ENCODE data around the gene DLGAP1.

The DLGAP1 gene

DNA sequence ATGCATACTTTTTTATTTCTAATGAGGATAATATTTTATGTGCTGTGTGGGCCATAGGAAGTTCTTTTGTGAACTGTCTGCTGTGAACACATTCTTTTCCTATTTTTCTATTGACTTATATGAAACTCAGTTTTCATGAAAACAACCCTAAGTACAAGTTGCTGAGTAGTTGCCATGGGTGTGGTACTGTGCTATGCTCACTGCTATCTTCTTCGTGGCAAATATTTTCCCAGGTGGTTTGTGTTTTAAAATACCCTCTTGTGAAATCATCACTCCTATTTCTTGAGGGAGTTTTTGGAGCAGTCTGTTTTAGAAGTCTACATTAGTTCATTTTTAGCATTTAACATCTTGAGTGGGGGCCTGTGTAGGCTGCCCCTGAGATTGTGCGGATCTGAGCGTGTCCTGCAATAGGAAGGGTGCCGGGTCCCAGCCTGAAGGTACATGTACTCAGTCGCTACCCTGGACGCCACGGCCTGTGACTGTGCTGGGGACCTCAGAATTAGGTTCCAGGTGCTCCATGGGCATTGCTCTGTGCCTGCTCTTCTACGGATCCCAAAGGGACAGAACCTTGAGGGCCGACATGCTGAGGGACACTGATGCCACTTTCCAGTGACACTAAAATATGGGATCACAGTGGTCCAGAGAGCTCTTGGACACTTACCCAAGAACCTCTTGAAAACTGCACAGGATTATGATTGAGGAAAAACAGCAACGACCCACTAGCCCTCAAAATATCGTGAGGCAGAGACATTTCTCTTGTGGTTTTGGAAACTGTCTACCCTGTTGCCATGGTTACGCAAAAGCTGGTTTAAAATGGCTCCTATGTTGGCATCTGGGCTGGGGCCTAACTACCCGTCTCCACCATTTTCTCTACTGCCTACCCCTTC, 524.7 kb downstream of the DLGAP1 start:
- H3K27ac Mint-ChIP-seq, result no peak overlapping the region
- H3K4me1 Mint-ChIP-seq (ENCODE audit: low read depth), result no peaks in the 10 kb centered on the region
- no peak for DNase-seq (ENCODE audit: low spot score)
- H3K9me3 Mint-ChIP-seq, result no peaks in the 10 kb centered on the region
- H3K36me3 Mint-ChIP-seq (ENCODE audit: low read depth), result no peaks in the 10 kb centered on the region
- H3K27me3 Mint-ChIP-seq (ENCODE audit: low read depth), result no peaks in the 10 kb centered on the region
- no peak overlapping the region for H3K4me3 Mint-ChIP-seq

DNA sequence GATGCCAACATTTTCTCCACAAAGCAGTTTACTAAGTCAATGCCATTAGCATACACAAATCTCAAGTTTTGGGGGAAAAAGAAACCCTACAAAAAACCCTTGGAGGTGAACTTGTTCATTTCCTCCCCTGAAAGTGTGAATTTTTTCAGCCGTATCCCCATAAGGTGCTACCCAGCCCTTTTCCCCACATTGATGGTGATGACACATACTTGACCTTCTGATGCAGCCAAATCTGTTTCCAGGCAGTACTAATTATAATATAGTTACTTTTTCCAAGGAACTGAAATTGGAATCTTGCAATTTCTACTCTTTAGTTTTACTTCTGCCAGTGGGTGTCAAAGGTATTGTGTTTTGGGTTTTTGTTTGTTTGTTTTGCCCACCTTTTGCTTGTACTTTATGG, 530.7 kb downstream of the DLGAP1 start:
- DNase-seq (ENCODE audit: low spot score), result no peak
- no peaks in the 10 kb centered on the region for H3K36me3 Mint-ChIP-seq (ENCODE audit: low read depth)
- H3K27me3 Mint-ChIP-seq (ENCODE audit: low read depth), result no peaks in the 10 kb centered on the region
- no peaks in the 10 kb centered on the region for H3K9me3 Mint-ChIP-seq
- H3K4me1 Mint-ChIP-seq (ENCODE audit: low read depth), result no peaks in the 10 kb centered on the region
- no peak overlapping the region for H3K27ac Mint-ChIP-seq
- H3K4me3 Mint-ChIP-seq, result no peak overlapping the region

DNA sequence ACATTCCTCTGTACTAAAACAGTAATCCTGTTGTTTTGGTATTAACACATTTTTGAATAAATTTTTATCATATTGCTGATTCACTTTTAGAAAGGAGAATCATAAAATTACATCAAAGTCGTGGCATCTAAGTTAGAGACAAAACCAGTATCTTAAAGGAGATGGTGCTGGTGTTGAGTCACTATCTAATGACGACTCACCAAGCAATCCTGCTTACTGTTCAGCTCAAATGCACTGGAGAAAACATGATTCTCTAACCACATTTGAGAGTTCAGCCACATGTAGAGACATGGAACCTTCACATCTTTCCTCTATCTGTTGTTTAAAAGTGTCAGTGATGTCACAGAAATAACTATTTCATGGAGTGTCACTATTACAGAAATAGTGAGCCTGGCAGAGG, 531.4 kb downstream of the DLGAP1 start:
- Mint-ChIP-seq H3K4me1 (ENCODE audit: low read depth) (no peaks in the 10 kb centered on the region), H3K27me3 (ENCODE audit: low read depth) (no peaks in the 10 kb centered on the region), H3K9me3 (no peaks in the 10 kb centered on the region), H3K4me3 (no peak overlapping the region), H3K36me3 (ENCODE audit: low read depth) (no peaks in the 10 kb centered on the region), H3K27ac (no peak overlapping the region)
- DNase-seq (ENCODE audit: low spot score), result no peak

DNA sequence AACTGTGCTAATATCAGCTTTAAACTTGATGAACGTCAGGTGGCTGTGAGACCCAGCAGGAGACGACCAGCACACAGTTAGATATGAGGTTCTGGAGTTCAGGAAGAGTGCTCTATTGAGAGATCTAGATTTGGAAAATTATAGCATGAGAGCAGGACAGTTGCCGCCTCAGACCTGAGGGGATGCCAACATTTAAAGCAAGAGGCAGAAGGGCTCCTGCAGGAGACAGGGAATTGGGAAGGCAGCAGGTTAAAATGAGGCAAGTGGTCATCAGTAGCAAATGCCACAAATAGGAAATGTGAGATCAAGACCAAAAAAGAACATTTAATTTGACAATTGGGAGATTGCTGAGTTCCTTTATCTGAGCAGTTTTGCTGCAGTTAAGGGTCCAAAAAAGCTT, 533.3 kb downstream of the DLGAP1 start:
- Mint-ChIP-seq H3K27ac (no peak overlapping the region), H3K4me1 (ENCODE audit: low read depth) (no peaks in the 10 kb centered on the region), H3K36me3 (ENCODE audit: low read depth) (no peaks in the 10 kb centered on the region), H3K4me3 (no peak overlapping the region), H3K27me3 (ENCODE audit: low read depth) (no peaks in the 10 kb centered on the region), H3K9me3 (no peaks in the 10 kb centered on the region)
- no peak for DNase-seq (ENCODE audit: low spot score)

DNA sequence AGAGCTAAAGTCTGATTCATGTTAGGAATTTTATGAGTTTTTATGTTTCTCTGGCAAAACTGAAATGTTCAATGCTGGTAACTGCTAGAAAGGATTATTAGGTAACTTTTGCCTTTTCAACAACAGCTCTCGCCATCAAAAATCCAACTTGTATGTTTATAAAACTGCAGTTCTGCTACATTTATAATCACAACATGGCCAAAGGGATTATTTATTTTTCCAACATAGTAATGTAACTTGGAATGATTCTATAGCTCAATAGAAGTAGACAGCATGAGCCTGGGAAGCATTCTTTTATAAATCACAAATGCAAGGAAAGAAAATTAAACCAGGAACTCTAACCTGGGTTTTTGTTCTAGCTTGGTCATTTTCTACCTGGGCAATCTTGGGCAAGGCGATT, 534.3 kb downstream of the DLGAP1 start:
- Mint-ChIP-seq H3K4me3 (no peak overlapping the region), H3K36me3 (ENCODE audit: low read depth) (no peaks in the 10 kb centered on the region), H3K9me3 (no peaks in the 10 kb centered on the region), H3K4me1 (ENCODE audit: low read depth) (no peaks in the 10 kb centered on the region), H3K27me3 (ENCODE audit: low read depth) (no peaks in the 10 kb centered on the region), H3K27ac (no peak overlapping the region)
- DNase-seq (ENCODE audit: low spot score), result no peak

DNA sequence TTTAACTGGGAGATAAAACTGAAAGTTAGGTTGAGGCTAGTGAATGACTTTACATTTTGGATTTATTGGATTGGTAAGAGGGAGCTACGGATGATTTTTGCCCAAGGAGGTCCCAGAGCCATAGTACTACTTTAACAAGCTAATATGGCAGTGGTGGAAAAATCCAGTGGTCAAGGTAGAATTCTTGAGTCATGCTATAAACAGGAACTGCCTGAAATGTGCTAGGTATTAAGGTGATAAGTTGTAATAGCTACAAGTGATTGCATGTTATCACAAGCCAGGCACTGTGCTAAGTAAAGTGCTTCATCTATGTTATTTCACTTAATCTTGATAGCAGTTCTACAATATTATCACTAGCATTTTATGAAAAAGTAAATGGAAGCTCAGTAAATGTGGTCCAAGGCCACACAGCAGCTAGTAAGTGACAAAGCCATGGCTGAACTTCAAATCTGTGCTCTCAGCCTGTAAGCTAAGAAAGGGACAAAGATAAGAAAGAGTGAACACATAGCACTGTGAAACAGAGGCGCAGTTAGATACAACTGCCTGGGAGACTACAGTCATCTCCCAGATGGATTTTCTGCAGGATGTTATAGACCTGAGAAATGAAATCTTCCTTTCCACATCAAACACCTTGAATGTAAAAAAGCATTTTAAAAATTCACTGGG, 535.6 kb downstream of the DLGAP1 start:
- Mint-ChIP-seq H3K36me3 (ENCODE audit: low read depth) (no peaks in the 10 kb centered on the region), H3K4me1 (ENCODE audit: low read depth) (no peaks in the 10 kb centered on the region), H3K27ac (no peak overlapping the region), H3K4me3 (no peak overlapping the region), H3K9me3 (no peaks in the 10 kb centered on the region), H3K27me3 (ENCODE audit: low read depth) (no peaks in the 10 kb centered on the region)
- no peak for DNase-seq (ENCODE audit: low spot score)

DNA sequence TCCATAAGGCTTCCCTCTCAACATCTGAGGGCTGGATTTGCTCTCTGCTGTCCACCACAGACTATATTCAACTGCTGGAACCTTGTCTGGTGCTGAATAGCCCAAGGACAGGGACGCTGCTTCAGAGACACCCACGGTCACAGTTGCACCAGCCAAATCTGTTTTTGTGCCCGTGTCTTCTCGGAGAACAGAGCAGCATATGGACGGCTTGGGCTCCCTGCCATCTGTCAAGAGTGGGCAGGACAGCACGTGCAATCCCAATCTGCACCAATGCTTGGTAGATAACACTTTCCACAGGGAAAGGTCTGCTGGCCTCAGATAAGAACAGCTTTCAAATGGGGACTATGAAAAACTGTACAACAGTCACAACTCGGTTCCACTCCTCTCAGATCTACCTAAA, 539.0 kb downstream of the DLGAP1 start:
- H3K4me1 Mint-ChIP-seq (ENCODE audit: low read depth), result no peaks in the 10 kb centered on the region
- H3K27me3 Mint-ChIP-seq (ENCODE audit: low read depth), result no peaks in the 10 kb centered on the region
- DNase-seq (ENCODE audit: low spot score), result no peak
- no peak overlapping the region for H3K27ac Mint-ChIP-seq
- H3K36me3 Mint-ChIP-seq (ENCODE audit: low read depth), result no peaks in the 10 kb centered on the region
- no peak overlapping the region for H3K4me3 Mint-ChIP-seq
- no peaks in the 10 kb centered on the region for H3K9me3 Mint-ChIP-seq

DNA sequence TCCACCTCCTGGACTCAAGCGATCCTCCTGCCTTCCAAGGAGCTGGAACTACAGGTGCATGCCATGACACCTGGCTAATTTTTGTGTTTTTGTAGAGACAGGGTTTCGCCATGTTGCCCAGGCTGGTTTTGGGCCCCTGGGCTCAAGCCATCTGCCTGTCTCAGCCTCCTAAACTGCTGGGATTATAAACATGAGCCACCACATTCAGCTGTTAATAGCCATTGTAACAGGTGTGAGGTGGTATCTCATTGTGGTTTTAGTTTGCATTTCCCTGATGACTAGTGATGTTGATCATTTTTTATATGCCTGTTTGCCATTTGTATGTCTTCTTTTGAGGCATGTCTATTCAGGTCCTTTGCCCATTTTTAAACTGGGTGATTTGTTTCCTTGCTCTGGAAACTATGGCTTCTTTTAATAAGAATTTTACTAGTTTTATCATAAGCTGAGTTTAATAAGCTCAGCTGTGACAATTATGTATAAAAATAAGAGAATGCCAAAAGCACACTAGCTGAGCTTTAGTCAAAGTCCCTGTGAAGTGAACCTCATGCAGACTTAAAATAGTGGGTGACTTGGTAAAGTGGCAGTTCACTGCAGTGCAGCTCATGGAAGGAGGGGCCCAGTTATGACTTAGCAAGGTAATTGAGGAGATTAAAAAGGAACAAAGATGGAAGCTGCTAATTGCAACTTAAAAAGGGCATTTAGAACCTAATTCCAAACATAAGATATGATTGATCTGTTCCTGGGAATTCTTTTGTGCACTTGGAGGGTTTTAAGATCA, 540.1 kb downstream of the DLGAP1 start:
- no peak overlapping the region for H3K27ac Mint-ChIP-seq
- H3K27me3 Mint-ChIP-seq (ENCODE audit: low read depth), result no peaks in the 10 kb centered on the region
- no peaks in the 10 kb centered on the region for H3K4me1 Mint-ChIP-seq (ENCODE audit: low read depth)
- no peaks in the 10 kb centered on the region for H3K36me3 Mint-ChIP-seq (ENCODE audit: low read depth)
- H3K9me3 Mint-ChIP-seq, result no peaks in the 10 kb centered on the region
- no peak for DNase-seq (ENCODE audit: low spot score)
- no peak overlapping the region for H3K4me3 Mint-ChIP-seq

DNA sequence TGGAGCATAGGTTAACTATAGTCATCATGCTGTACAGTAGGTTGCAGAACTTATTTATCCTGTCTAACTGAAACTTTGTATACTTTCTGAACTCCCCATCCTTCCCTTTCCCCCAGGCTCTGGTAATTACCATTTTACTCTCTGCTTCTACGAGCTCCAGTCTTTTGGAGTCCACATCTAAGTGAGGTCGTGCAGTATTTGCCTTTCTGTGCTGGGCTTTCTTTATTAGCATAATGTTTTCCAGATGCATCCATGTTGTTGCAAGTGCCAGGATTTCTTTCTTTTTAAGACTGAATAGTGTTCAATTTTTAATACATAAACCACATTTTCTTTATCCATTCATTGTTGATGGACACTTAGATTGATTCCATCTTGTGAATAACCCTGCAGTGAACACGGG, 541.0 kb downstream of the DLGAP1 start:
- Mint-ChIP-seq H3K36me3 (ENCODE audit: low read depth) (no peaks in the 10 kb centered on the region), H3K9me3 (no peaks in the 10 kb centered on the region), H3K27me3 (ENCODE audit: low read depth) (no peaks in the 10 kb centered on the region), H3K4me1 (ENCODE audit: low read depth) (no peaks in the 10 kb centered on the region), H3K4me3 (no peak overlapping the region), H3K27ac (no peak overlapping the region)
- no peak for DNase-seq (ENCODE audit: low spot score)

DNA sequence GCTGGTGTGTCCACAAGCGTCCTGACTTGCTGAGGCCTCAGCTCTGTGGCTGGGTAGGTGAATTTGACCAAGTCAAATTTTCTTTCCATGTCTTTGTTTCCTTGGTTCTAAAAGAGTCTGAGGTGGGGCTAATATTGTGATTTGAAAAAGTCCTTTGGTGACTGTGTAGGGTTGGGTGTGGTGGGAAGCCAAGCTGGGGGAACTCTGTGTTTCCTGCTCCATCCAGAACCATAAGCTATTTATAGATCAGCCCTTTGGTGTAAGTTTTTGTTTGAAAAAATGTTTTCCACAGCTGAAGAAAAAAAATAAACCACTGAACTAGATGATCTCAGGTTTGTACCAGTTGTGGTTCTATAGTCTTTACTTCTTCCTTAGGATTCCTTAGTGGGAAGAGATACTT, 542.4 kb downstream of the DLGAP1 start:
- DNase-seq (ENCODE audit: low spot score), result no peak
- H3K4me1 Mint-ChIP-seq (ENCODE audit: low read depth), result no peaks in the 10 kb centered on the region
- peaks cover 2% of the 10 kb centered on the region for H3K27me3 Mint-ChIP-seq (ENCODE audit: low read depth)
- no peaks in the 10 kb centered on the region for H3K36me3 Mint-ChIP-seq (ENCODE audit: low read depth)
- no peaks in the 10 kb centered on the region for H3K9me3 Mint-ChIP-seq
- no peak overlapping the region for H3K4me3 Mint-ChIP-seq
- no peak overlapping the region for H3K27ac Mint-ChIP-seq

DNA sequence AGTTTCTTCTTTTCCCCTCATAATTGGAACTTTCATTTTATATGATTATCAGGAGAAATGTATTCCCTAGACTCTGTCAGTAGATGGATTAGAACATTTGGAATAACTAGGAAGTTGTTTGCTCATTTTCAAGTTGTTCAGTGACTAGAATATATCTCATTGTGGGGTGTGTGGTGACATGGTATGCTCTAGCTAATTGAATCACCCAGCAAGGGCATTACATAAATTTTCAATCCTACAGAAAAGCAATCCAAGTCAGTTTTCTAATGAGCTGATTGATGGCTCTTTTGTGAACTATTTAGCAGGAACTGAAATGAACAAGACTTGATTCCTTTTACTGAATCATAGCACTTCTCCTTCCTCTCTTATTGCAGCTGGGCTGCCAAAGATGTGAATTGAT, 543.7 kb downstream of the DLGAP1 start:
- H3K36me3 Mint-ChIP-seq (ENCODE audit: low read depth), result no peaks in the 10 kb centered on the region
- H3K4me3 Mint-ChIP-seq, result no peak overlapping the region
- H3K9me3 Mint-ChIP-seq, result no peaks in the 10 kb centered on the region
- no peak for DNase-seq (ENCODE audit: low spot score)
- H3K27ac Mint-ChIP-seq, result no peak overlapping the region
- H3K27me3 Mint-ChIP-seq (ENCODE audit: low read depth), result peaks cover 2% of the 10 kb centered on the region
- no peaks in the 10 kb centered on the region for H3K4me1 Mint-ChIP-seq (ENCODE audit: low read depth)

DNA sequence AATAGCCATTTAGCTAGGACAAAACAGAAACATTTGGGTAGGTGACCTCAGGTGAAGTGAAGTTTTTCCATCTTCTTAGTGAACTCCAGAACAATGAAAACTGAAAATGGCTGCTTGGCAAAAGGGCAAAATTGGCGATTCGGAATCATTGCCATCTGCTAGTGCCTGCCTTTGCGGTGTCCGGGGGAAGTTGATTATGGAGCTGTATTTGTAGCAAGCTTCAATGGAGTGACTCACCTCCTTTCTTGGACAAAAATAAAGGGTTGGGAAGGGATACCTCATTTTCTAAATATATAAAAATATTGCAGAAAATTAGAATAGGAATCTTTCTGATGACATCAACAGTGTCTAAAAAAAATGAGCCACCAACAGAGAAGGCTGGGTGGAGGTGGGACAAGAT, 544.6 kb downstream of the DLGAP1 start:
- Mint-ChIP-seq H3K36me3 (ENCODE audit: low read depth) (no peaks in the 10 kb centered on the region), H3K9me3 (no peaks in the 10 kb centered on the region), H3K4me3 (no peak overlapping the region), H3K27ac (no peak overlapping the region), H3K27me3 (ENCODE audit: low read depth) (peaks cover 2% of the 10 kb centered on the region), H3K4me1 (ENCODE audit: low read depth) (no peaks in the 10 kb centered on the region)
- DNase-seq (ENCODE audit: low spot score), result no peak

DNA sequence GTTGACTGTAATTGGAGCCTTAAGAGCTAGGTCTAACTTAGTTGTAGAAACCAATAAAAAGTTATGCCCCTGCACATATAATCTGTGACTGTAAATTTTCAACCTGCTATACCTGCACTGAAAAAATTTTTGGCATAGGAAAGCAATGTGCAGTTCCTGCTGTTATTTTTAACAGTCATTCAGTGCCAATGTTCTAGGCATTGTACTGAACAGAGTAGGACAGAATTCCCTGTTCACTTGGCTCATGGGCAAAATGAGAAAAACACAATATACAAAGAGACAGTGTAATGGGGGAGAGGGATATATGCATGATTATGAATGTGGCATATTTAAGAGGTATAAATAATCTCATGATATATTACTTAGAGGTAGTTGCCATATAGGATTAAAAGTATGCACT, 547.2 kb downstream of the DLGAP1 start:
- DNase-seq (ENCODE audit: low spot score), result no peak
- Mint-ChIP-seq H3K9me3 (no peaks in the 10 kb centered on the region), H3K36me3 (ENCODE audit: low read depth) (no peaks in the 10 kb centered on the region), H3K27ac (no peak overlapping the region), H3K4me3 (no peak overlapping the region), H3K27me3 (ENCODE audit: low read depth) (peaks cover 2% of the 10 kb centered on the region), H3K4me1 (ENCODE audit: low read depth) (no peaks in the 10 kb centered on the region)

DNA sequence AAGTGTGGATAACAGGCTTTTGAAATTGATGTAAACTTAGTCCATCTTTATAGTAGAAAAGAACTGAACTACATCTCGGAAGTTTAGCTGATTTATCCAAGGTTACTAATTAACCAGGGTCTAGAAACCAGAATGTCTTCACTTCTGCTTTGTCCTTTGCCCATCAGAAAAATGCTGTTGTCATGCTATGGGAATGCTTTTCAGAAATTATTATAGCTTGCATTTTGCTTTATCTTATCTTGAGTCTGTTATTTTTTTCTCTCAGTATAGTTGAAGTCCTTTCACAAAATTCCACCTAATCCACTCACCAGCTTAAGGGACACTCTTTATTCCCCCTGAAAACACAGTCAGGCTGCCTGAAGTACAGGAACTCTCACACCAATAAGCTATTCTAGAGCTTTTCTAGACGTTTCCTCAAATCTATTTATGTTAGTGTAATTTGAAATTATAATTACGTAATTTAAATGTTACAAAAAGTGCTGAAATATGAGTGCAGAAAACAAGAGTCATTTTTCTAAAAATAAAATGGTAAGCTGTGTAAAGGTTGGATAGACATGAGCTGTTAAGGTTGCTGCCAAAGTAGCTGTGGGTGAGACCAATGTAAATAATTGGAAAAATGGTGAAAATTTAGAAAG, 548.9 kb downstream of the DLGAP1 start:
- Mint-ChIP-seq H3K9me3 (no peaks in the 10 kb centered on the region), H3K4me1 (ENCODE audit: low read depth) (no peaks in the 10 kb centered on the region), H3K27ac (no peak overlapping the region), H3K36me3 (ENCODE audit: low read depth) (no peaks in the 10 kb centered on the region), H3K4me3 (no peak overlapping the region), H3K27me3 (ENCODE audit: low read depth) (peaks cover 2% of the 10 kb centered on the region)
- DNase-seq (ENCODE audit: low spot score), result no peak
